ENCODE data around the gene BRF1. TPM values are rescaled to one million over a fixed set of nuclear protein-coding genes. Genes with fewer than 3 reads are reported as not detected.

The BRF1 gene
- total RNA-seq, 1 donor: 28.8 TPM

DNA sequence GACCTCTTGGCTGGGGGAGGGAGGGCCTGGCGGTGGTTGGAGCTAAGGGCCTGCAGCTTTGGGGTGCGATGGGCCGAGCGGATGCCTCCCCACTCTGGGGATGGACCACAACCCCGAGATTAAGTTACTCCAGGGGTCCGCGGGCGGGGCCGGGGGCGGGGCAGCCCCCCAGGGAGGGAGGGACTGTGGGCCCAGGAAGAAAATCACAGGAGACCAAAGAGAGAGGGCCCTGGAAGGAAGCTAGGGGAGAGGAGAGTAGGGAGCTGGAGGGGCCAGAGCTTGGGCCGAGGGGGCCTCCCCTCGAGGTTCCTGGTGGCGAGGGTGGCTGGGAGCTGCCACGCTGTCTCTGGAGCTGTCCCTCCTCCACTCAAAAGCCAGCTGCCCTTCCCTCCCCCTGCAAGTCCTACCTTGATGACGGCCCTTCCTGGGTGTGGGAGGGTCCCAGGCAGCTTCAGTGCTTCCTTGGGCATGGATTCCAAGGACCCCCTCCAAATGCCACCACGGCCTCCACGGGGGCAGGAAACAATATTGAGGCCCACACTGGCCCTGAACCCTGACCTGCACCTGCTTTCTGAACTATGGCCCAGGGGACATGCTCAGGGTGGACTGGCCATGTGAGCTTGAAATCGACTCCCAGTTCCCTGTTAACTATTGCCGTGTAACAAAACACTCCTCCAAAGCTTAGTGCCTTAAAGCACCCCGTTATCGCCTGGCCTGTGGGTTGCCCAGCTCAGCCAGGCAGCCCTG lies 119.1 kb downstream of the BRF1 start:
- no peak for DNase-seq (ENCODE audit: low read depth)

GRCh38 chr14:105180592-105181548 lies 119.9 kb downstream of the BRF1 start, which contains the start of gene NUDT14:
Gene NUDT14, minus strand, starts transcription at chr14:105181312. Its CDS starts 103 bp downstream, at chr14:105181209.
- peak within 1 kb of the TSS; percentile 68 for H3K4me3 ChIP-seq (ENCODE audit: low read depth, low read length)
- peak; percentile 27 for DNase-seq (ENCODE audit: low read depth)
- TF ChIP-seq CTCF (IDR thresholded peaks at IDR 0.05; ENCODE audit: insufficient read depth, low read length): no peak

More for the DNA sequence above, 119.1 kb downstream of the BRF1 start:
- TF ChIP-seq CTCF (IDR thresholded peaks at IDR 0.05; ENCODE audit: insufficient read depth, low read length): no peak
- peak overlapping the region; percentile 3 for H3K4me3 ChIP-seq (ENCODE audit: low read depth, low read length)

- no peak for TF ChIP-seq CTCF (IDR thresholded peaks at IDR 0.05; ENCODE audit: insufficient read depth, low read length)
- no peak for DNase-seq (ENCODE audit: low read depth)
- no peak overlapping the region for H3K4me3 ChIP-seq (ENCODE audit: low read depth, low read length)
Measured at GRCh38 chr14:105179191-105179590, 121.6 kb downstream of the BRF1 start.

GRCh38 chr14:105178868-105179140 lies 122.0 kb downstream of the BRF1 start:
- DNase-seq (ENCODE audit: low read depth): no peak
- H3K4me3 ChIP-seq (ENCODE audit: low read depth, low read length): no peak overlapping the region
- TF ChIP-seq CTCF (IDR thresholded peaks at IDR 0.05; ENCODE audit: insufficient read depth, low read length): no peak

GRCh38 chr14:105178069-105178867 lies 122.5 kb downstream of the BRF1 start:
- DNase-seq (ENCODE audit: low read depth): no peak
- TF ChIP-seq CTCF (IDR thresholded peaks at IDR 0.05; ENCODE audit: insufficient read depth, low read length): no peak
- no peak overlapping the region for H3K4me3 ChIP-seq (ENCODE audit: low read depth, low read length)

GRCh38 chr14:105177082-105177481 lies 123.7 kb downstream of the BRF1 start:
- no peak for DNase-seq (ENCODE audit: low read depth)
- H3K4me3 ChIP-seq (ENCODE audit: low read depth, low read length): no peak overlapping the region
- TF ChIP-seq CTCF (IDR thresholded peaks at IDR 0.05; ENCODE audit: insufficient read depth, low read length): no peak
